ENCODE data around the gene CCDC17. TPM values are rescaled to one million over a fixed set of nuclear protein-coding genes. Genes with fewer than 3 reads are reported as not detected.
A peak's percentile ranks its signal among the peaks of the same experiment; 100 is the strongest.

Gene CCDC17
- total RNA-seq, 1 experiment from 2014 or later = 1.9 TPM

DNA sequence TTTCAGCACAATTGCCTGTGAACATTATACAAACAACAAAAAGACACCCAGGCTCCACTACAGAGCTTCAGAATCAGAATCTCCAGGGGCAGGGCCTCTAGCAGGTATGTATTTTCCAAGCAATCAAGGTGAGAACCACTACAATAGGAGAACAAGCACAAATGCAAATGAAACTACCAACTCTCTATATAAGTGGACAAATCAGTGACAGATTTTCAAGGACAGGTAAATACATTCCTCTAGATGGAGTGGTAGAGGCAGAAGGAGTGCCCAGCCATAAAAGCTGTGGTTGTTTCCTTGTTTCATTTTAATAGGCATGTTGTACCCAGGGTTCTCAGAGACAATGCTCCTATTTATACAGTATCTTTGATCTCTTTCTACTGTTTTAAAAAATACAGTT lies 20.1 kb upstream of the CCDC17 start:
- no peak overlapping the region for H3K9ac ChIP-seq (ENCODE audit: extremely low read depth, insufficient read length, low read length)
- no peak overlapping the region for H2AFZ ChIP-seq (ENCODE audit: low read length)
- no peaks in the 10 kb centered on the region for H4K20me1 ChIP-seq (ENCODE audit: control insufficient read depth, insufficient read depth, insufficient read length)
- Mint-ChIP-seq H3K9me3 (no peaks in the 10 kb centered on the region), H3K36me3 (ENCODE audit: insufficient read depth in 1 of 3, low read depth in 3 of 3) (peaks cover 28 to 63% (median 57%) of the 10 kb centered on the region in 3 experiments; a peak in 6 of 7 replicates), H3K4me3 (no peak overlapping the region), H3K27ac (peak overlapping the region in 1 of 3 experiments; percentile 36; a peak in 1 of 7 replicates), H3K4me1 (no peaks in the 10 kb centered on the region), H3K27me3 (ENCODE audit: low read depth) (no peaks in the 10 kb centered on the region)
- TF ChIP-seq, protein P1, sequence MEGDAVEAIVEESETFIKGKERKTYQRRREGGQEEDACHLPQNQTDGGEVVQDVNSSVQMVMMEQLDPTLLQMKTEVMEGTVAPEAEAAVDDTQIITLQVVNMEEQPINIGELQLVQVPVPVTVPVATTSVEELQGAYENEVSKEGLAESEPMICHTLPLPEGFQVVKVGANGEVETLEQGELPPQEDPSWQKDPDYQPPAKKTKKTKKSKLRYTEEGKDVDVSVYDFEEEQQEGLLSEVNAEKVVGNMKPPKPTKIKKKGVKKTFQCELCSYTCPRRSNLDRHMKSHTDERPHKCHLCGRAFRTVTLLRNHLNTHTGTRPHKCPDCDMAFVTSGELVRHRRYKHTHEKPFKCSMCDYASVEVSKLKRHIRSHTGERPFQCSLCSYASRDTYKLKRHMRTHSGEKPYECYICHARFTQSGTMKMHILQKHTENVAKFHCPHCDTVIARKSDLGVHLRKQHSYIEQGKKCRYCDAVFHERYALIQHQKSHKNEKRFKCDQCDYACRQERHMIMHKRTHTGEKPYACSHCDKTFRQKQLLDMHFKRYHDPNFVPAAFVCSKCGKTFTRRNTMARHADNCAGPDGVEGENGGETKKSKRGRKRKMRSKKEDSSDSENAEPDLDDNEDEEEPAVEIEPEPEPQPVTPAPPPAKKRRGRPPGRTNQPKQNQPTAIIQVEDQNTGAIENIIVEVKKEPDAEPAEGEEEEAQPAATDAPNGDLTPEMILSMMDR (conservative IDR thresholded peaks at IDR 0.05) = peak; percentile 30; the same call in 2 of the 3 replicates
- no peak overlapping the region for H3T11ph ChIP-seq (ENCODE audit: low read length)
- H3K9me3 ChIP-seq (ENCODE audit: control insufficient read depth, low read depth, low read length) = no peaks in the 10 kb centered on the region
- H4K91ac ChIP-seq (ENCODE audit: insufficient read length, low read depth, low read length) = no peak overlapping the region
- no peak for DNase-seq
- H3K23me2 ChIP-seq (ENCODE audit: insufficient read length, low read depth, low read length, poor library complexity, severe bottlenecking) = no peaks in the 10 kb centered on the region
- no peak overlapping the region for H2BK12ac ChIP-seq (ENCODE audit: insufficient read length, low read depth, low read length)
- H3K4ac ChIP-seq (ENCODE audit: low read depth, low read length) = no peak overlapping the region
- no peaks in the 10 kb centered on the region for H3K79me2 ChIP-seq (ENCODE audit: insufficient read depth, low read length)
- no peaks in the 10 kb centered on the region for H3K27me3 ChIP-seq (ENCODE audit: insufficient read depth, low read length)
- no peak overlapping the region for H3K27ac ChIP-seq (ENCODE audit: insufficient read length, low read depth, low read length)
- H4K8ac ChIP-seq (replicated peaks; ENCODE audit: insufficient read length, low read depth, low read length) = no peak overlapping the region
- no peak overlapping the region for H3K18ac ChIP-seq (ENCODE audit: insufficient read length, low read depth, low read length)
- no peak overlapping the region for H3K4me2 ChIP-seq (ENCODE audit: insufficient read depth, insufficient read length, low read length)
- no peak overlapping the region for H2BK120ac ChIP-seq (ENCODE audit: low read depth, low read length, poor library complexity, severe bottlenecking)
- H3K14ac ChIP-seq (ENCODE audit: insufficient read depth, low read length) = no peak overlapping the region
- no peak overlapping the region for H2BK20ac ChIP-seq (ENCODE audit: low read depth, low read length, poor library complexity, severe bottlenecking)
- H2AK5ac ChIP-seq (ENCODE audit: insufficient read length, low read length) = no peak overlapping the region
- H3K56ac ChIP-seq (ENCODE audit: insufficient read length, low read depth, low read length) = no peak overlapping the region
- no peak overlapping the region for H4K5ac ChIP-seq (ENCODE audit: insufficient read length, low read depth, low read length)
- no peak overlapping the region for H2BK15ac ChIP-seq (ENCODE audit: low read depth, low read length)
- no peak overlapping the region for H3K23ac ChIP-seq (ENCODE audit: insufficient read length, low read depth, low read length)
- H3K79me1 ChIP-seq (ENCODE audit: insufficient read depth, low read depth, low read length, poor library complexity, severe bottlenecking) = no peaks in the 10 kb centered on the region
- no peak overlapping the region for H2BK5ac ChIP-seq (ENCODE audit: insufficient read length, low read length)
- no peaks in the 10 kb centered on the region for H3K4me1 ChIP-seq (ENCODE audit: insufficient read depth, low read length)

All from H9 (cell line).